ENCODE results near the gene HECTD1.

DNA sequence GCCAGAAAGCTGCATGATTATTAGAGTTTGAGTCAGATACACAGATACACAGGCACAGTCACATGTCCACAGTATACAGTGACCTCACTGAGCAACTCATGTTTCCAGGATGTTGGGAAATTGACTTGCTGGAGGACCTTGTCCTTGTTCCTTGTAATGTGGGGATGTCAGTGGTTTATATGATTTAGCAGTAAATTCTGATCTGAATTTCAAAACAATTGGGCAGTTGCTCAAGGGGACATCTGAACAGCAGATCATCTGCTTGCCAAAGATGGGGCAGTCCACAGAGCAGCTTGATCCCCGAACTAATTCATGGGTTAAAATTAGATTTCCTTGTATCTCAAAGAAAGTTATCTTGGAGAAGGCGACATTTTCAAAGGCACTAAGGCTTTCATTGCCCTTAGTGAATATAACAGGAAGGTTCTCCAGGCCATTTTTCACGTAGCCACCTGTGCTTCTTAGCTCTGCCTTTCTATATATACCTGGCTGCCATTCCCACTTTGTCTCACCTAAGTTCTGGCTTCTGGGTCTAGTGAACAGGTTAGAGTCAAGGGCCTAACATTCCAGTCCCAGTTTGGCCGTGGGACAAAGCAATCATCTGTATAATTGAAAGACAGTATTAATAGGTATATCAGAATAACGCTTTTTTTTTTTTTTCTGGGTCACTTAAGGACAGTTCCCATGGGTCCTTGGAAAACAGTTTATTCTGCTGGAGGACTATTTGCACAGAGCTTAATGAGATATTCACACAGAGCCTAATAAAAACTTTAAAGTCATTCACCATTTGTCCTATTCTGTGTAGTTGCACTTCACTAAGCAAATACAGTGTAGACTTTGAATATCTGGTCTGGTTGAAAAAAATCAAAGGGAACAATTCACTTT is 116.5 kb downstream of the HECTD1 start:
- TF ChIP-seq NFIC (IDR thresholded peaks at IDR 0.05; ENCODE audit: low read depth, low read length) (no peak), RELA (IDR thresholded peaks at IDR 0.05; ENCODE audit: borderline replicate concordance, partially characterized antibody) (no peak), SUZ12 (IDR thresholded peaks at IDR 0.05; ENCODE audit: unreplicated experiment) (no peak), BCL3 (IDR thresholded peaks at IDR 0.05; ENCODE audit: borderline replicate concordance, insufficient read depth, low read depth, low read length, poor library complexity, severe bottlenecking) (no peak), RFX5 (IDR thresholded peaks at IDR 0.05; ENCODE audit: low read depth, low read length) (no peak), CHD1 (IDR thresholded peaks at IDR 0.05; ENCODE audit: low read depth, low read length) (no peak), ZNF217 (IDR thresholded peaks at IDR 0.05) (no peak)
- TF ChIP-seq, protein P1, sequence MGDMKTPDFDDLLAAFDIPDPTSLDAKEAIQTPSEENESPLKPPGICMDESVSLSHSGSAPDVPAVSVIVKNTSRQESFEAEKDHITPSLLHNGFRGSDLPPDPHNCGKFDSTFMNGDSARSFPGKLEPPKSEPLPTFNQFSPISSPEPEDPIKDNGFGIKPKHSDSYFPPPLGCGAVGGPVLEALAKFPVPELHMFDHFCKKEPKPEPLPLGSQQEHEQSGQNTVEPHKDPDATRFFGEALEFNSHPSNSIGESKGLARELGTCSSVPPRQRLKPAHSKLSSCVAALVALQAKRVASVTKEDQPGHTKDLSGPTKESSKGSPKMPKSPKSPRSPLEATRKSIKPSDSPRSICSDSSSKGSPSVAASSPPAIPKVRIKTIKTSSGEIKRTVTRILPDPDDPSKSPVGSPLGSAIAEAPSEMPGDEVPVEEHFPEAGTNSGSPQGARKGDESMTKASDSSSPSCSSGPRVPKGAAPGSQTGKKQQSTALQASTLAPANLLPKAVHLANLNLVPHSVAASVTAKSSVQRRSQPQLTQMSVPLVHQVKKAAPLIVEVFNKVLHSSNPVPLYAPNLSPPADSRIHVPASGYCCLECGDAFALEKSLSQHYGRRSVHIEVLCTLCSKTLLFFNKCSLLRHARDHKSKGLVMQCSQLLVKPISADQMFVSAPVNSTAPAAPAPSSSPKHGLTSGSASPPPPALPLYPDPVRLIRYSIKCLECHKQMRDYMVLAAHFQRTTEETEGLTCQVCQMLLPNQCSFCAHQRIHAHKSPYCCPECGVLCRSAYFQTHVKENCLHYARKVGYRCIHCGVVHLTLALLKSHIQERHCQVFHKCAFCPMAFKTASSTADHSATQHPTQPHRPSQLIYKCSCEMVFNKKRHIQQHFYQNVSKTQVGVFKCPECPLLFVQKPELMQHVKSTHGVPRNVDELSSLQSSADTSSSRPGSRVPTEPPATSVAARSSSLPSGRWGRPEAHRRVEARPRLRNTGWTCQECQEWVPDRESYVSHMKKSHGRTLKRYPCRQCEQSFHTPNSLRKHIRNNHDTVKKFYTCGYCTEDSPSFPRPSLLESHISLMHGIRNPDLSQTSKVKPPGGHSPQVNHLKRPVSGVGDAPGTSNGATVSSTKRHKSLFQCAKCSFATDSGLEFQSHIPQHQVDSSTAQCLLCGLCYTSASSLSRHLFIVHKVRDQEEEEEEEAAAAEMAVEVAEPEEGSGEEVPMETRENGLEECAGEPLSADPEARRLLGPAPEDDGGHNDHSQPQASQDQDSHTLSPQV (IDR thresholded peaks at IDR 0.05), result no peak
- TF ChIP-seq, protein P2, sequence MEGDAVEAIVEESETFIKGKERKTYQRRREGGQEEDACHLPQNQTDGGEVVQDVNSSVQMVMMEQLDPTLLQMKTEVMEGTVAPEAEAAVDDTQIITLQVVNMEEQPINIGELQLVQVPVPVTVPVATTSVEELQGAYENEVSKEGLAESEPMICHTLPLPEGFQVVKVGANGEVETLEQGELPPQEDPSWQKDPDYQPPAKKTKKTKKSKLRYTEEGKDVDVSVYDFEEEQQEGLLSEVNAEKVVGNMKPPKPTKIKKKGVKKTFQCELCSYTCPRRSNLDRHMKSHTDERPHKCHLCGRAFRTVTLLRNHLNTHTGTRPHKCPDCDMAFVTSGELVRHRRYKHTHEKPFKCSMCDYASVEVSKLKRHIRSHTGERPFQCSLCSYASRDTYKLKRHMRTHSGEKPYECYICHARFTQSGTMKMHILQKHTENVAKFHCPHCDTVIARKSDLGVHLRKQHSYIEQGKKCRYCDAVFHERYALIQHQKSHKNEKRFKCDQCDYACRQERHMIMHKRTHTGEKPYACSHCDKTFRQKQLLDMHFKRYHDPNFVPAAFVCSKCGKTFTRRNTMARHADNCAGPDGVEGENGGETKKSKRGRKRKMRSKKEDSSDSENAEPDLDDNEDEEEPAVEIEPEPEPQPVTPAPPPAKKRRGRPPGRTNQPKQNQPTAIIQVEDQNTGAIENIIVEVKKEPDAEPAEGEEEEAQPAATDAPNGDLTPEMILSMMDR (IDR thresholded peaks at IDR 0.05 in 2 of 3, conservative IDR thresholded peaks at IDR 0.05 in 1 of 3; ENCODE audit: control insufficient read depth in 2 of 3, extremely low read depth in 1 of 3, insufficient read depth in 1 of 3, low read depth in 3 of 3, low read length in 3 of 3), result no peak
